ENCODE results near the gene PPM1H. TPM values are rescaled to one million over a fixed set of nuclear protein-coding genes. Genes with fewer than 3 reads are reported as not detected.
A peak's percentile ranks its signal among the peaks of the same experiment; 100 is the strongest.

Gene PPM1H
- total and polyA plus RNA-seq, 10 of the 15 experiments (the other 5 are each of a cell fraction or from before 2014, with no cell fraction given) = 0.11 to 0.83 (median 0.49) TPM

GRCh38 chr12:62601765-62602164 lies 333.2 kb downstream of the PPM1H start:
- ChIA-PET CTCF (interaction anchor here (0.6 to 2.7 kb wide), 4 partner anchors 8 to 193 kb away, joined by 4 to 35 read pairs (median 6); no protein-coding TSS in a partner anchor), RAD21 (ENCODE audit: unreplicated experiment) (interaction anchor here (1.6 to 3.3 kb wide), 2 partner anchors 196 to 198 kb away, joined by 4 to 17 read pairs; no protein-coding TSS in a partner anchor), POLR2A (interaction anchor here (0.7 to 1.3 kb wide), 3 partner anchors 15 to 211 kb away, joined by 3 to 4 read pairs (median 4); no protein-coding TSS in a partner anchor), SMC1A (ENCODE audit: uncharacterized antibody, unreplicated experiment) (interaction anchor here (0.6 to 3.1 kb wide), 3 partner anchors 9 to 465 kb away, joined by 3 to 11 read pairs (median 3); no protein-coding TSS in a partner anchor)
- peak overlapping the region; percentile 99 for H3K9ac ChIP-seq (ENCODE audit: control insufficient read depth, insufficient read depth, low read length)
- peaks cover 32% of the 10 kb centered on the region for H3K79me2 ChIP-seq (ENCODE audit: control insufficient read depth, insufficient read depth, low read length)
- BruUV-seq (replicated peaks) = no TSS peak
- H3K4me2 ChIP-seq (ENCODE audit: control insufficient read depth, insufficient read depth) = peak overlapping the region; percentile 63
- intact Hi-C loops (cut with micrococcal nuclease; ENCODE audit: unreplicated experiment) = loop anchor here (2.0 to 10.0 kb wide), 5 partner anchors 131 to 703 kb away; partner anchors contain the start of genes MON2 and USP15
- TF ChIP-seq BRCA1 (IDR thresholded peaks at IDR 0.05; ENCODE audit: low read depth, low read length) (no peak), BCLAF1 (IDR thresholded peaks at IDR 0.05) (no peak)
- no peaks in the 10 kb centered on the region for H4K20me1 ChIP-seq (ENCODE audit: control insufficient read depth, insufficient read depth)
- H3K27ac ChIP-seq (ENCODE audit: control insufficient read depth, insufficient read depth) = peak overlapping the region; percentile 99
- in situ Hi-C loops (cut with MboI) = no loop called here
- ATAC-seq (no peak), FAIRE-seq (no peak), DNase-seq (ENCODE audit: low read depth, low spot score) (no peak)
- no peaks in the 10 kb centered on the region for H3K9me3 ChIP-seq (replicated peaks; ENCODE audit: control insufficient read depth, insufficient read depth, low read length)
- H3K4me3 ChIP-seq = peak overlapping the region; percentile 77
- WGBS (ENCODE audit: insufficient coverage, insufficient replicate concordance, low lambda C conversion rate, missing lambda C conversion rate) = 59% methylated on average over 2 of the region's 2 CpGs
- H3K4me1 ChIP-seq (ENCODE audit: control insufficient read depth, insufficient read depth, low read length) = peaks cover 17% of the 10 kb centered on the region; the same call in 1 of the 2 replicates
- no peak overlapping the region for H2AFZ ChIP-seq (ENCODE audit: control insufficient read depth, low read depth, low read length)
- no peaks in the 10 kb centered on the region for H3K27me3 ChIP-seq (replicated peaks in 1 of 2; ENCODE audit: control insufficient read depth in 2 of 2, insufficient read depth in 2 of 2, low read length in 1 of 2)
- no peaks in the 10 kb centered on the region for H3K36me3 ChIP-seq (ENCODE audit: control insufficient read depth in 2 of 2, insufficient read depth in 2 of 2, low read length in 1 of 2)

All from GM12878 (cell line).